Measurements from ENCODE around the gene DOCK1.

GRCh38 chr10:127153181-127153580, 248.0 kb downstream of the DOCK1 start:
- TF ChIP-seq CTCF (IDR thresholded peaks at IDR 0.05) (no peak), EZH2 (IDR thresholded peaks at IDR 0.05) (no peak)
